HepG2 (cell line): Measurements from ENCODE around the gene IBTK. TPM values are rescaled to one million over a fixed set of nuclear protein-coding genes. Genes with fewer than 3 reads are reported as not detected.

Source experiments
- GPN1 ChIP-seq: sonication (generic); formaldehyde crosslinking; IDR thresholded peaks from 2 replicates; pipeline ENCODE4 v1.5.1; 2020; ENCODE audit warnings: missing genetic modification reagents, borderline replicate concordance
- NCOR1 ChIP-seq: fragments of 200-600 bp; sonication (generic); IDR thresholded peaks from 2 replicates; pipeline ENCODE4 v1.7.0; 2017; ENCODE audit warnings: antibody characterized with exemption, low read length, borderline replicate concordance
- SCMH1 ChIP-seq: sonication (generic); formaldehyde crosslinking; IDR thresholded peaks from 2 replicates; pipeline ENCODE4 v1.9.0; 2021; ENCODE audit warnings: missing genetic modification reagents, mild to moderate bottlenecking, borderline replicate concordance
- TARDBP ChIP-seq: sonication (generic); formaldehyde crosslinking; IDR thresholded peaks from 2 replicates; pipeline ENCODE4 v1.8.0; 2022; ENCODE audit warnings: mild to moderate bottlenecking, missing genetic modification reagents
- THAP9 ChIP-seq: sonication (generic); formaldehyde crosslinking; IDR thresholded peaks from 2 replicates; pipeline ENCODE4; 2020; ENCODE audit warnings: missing genetic modification reagents, mild to moderate bottlenecking, borderline replicate concordance
- THRA ChIP-seq: sonication (generic); formaldehyde crosslinking; IDR thresholded peaks from 2 replicates; pipeline ENCODE4 v1.4.0; 2020; ENCODE audit warnings: missing genetic modification reagents, borderline replicate concordance
- ZNF501 ChIP-seq: sonication (generic); formaldehyde crosslinking; IDR thresholded peaks from 2 replicates; pipeline ENCODE4 v1.5.1; 2020; ENCODE audit warnings: mild to moderate bottlenecking, moderate library complexity, missing genetic modification reagents
- ZNF574 ChIP-seq: sonication (generic); formaldehyde crosslinking; IDR thresholded peaks from 2 replicates; pipeline ENCODE4 v1.4.0; 2020; ENCODE audit warnings: missing genetic modification reagents
- ZNF704 ChIP-seq: sonication (generic); formaldehyde crosslinking; IDR thresholded peaks from 2 replicates; pipeline ENCODE4 v1.8.1; 2023; ENCODE audit warnings: mild to moderate bottlenecking, inconsistent platforms, moderate library complexity, missing genetic modification reagents, borderline replicate concordance
- ZNF878 ChIP-seq: sonication (generic); formaldehyde crosslinking; IDR thresholded peaks from 2 replicates; pipeline ENCODE4 v1.8.1; 2023; ENCODE audit warnings: mild to moderate bottlenecking, missing genetic modification reagents, moderate library complexity
- ZNF879 ChIP-seq: sonication (generic); formaldehyde crosslinking; IDR thresholded peaks from 2 replicates; pipeline ENCODE4 v1.8.1; 2023; ENCODE audit warnings: missing genetic modification reagents
- polyA plus RNA-seq, 8 experiments: library from polyadenylated mRNA; depleted of rRNA in 3 of 8; stranded (reverse) in 7 of 8; unstranded in 1 of 8; fragments of >200 nt; fragmentation: Illumina TruSeq in 4 of 8; extraction: Trizol in 4 of 8; gene quantifications; 2 replicates each; pipeline versions ENCODE4 v1.2.1 to v1.2.3, GENCODE V29; 2011 to 2016; ENCODE audit warnings: low read depth in 4 of 8, missing spikeins in 1 of 8, mixed read lengths in 1 of 8; ENCODE audit not compliant: insufficient read depth in 1 of 8
- total RNA-seq, 5 experiments: library from RNA; depleted of rRNA; stranded (reverse); fragments of >200 nt; fragmentation: Illumina TruSeq; extraction: Trizol; gene quantifications; 2 replicates each; pipeline ENCODE4 v1.2.3, GENCODE V29; 2016; ENCODE audit warnings: low read depth in 1 of 5

Gene IBTK
- total and polyA plus RNA-seq, 2 of the 13 experiments (the other 11 are each of a cell fraction or from before 2014, with no cell fraction given): 23.8 to 60.0 TPM

GRCh38 chr6:82195619-82196018, 51.9 kb downstream of the IBTK start (continued):
- TF ChIP-seq TARDBP (CRISPR knock-in tag) (no peak), NCOR1 (no peak), ZNF879 (CRISPR knock-in tag) (no peak), THAP9 (no peak), SCMH1 (no peak), ZNF574 (CRISPR knock-in tag) (no peak), THRA (no peak), ZNF501 (CRISPR knock-in tag) (no peak), GPN1 (CRISPR knock-in tag) (no peak), ZNF704 (CRISPR knock-in tag) (no peak), ZNF878 (no peak)
